Left lung (tissue), 10 donors: Measurements from ENCODE around the gene NCAPG2. TPM values are rescaled to one million over a fixed set of nuclear protein-coding genes. Genes with fewer than 3 reads are reported as not detected.

Source experiments
- ATAC-seq: fragments of 200-7000 bp; cut with Tn5 transposase; one replicate; pipeline ENCODE4 v1.9.1; 2020; ENCODE audit warnings: moderate library complexity
- DNase-seq, 4 donors: peaks; one replicate each; pipeline ENCODE4 v3.0.0-alpha.2; 2013 to 2020
- H3K27ac ChIP-seq, 2 donors: fragments of 200-600 bp; sonication (generic) in 1 of 2; one replicate each; pipeline versions ENCODE4 v1.5.0 to v1.8.0; 2020 to 2021
- H3K27me3 ChIP-seq, 2 donors: fragments of 200-600 bp; sonication (generic) in 1 of 2; one replicate each; pipeline versions ENCODE4 v1.5.0 to v1.8.0; 2020 to 2021
- H3K36me3 ChIP-seq, 2 donors: fragments of 200-600 bp; sonication (generic) in 1 of 2; one replicate each; pipeline versions ENCODE4 v1.5.0 to v1.8.0; 2020 to 2021
- H3K4me1 ChIP-seq, 2 donors: fragments of 200-600 bp; one replicate each; pipeline ENCODE4 v1.8.0; 2021
- H3K4me3 ChIP-seq, 2 donors: fragments of 200-600 bp; sonication (generic) in 1 of 2; one replicate each; pipeline versions ENCODE4 v1.5.0 to v1.8.0; 2020 to 2021; ENCODE audit warnings: mild to moderate bottlenecking in 1 of 2
- H3K9me3 ChIP-seq, 2 donors: fragments of 200-600 bp; sonication (generic) in 1 of 2; one replicate each; pipeline versions ENCODE4 v1.5.0 to v1.8.0; 2020 to 2021
- CTCF ChIP-seq, 2 donors: fragments of 200-600 bp; sonication (generic) in 1 of 2; IDR thresholded peaks; one replicate each; pipeline versions ENCODE4 v1.5.0 to v1.8.0; 2021; ENCODE audit warnings: antibody characterized with exemption in 2 of 2
- intact Hi-C, 2 donors: fragments of 100-400 bp; cut with DNase I; formaldehyde crosslinking; loops; one replicate each; pipeline versions ENCODE4 v1.11.2 to v1.14.2; 2022
- polyA plus RNA-seq, 6 donors: library from polyadenylated mRNA; unstranded; fragments of 120-200 nt; gene quantifications; one replicate each; pipeline ENCODE4 v1.2.1, GENCODE V29; 2013; ENCODE audit not compliant: insufficient read length in 6 of 6
- total RNA-seq, 2 donors: library from RNA; stranded (reverse); fragmentation: NEBNext Ultra II Directional; extraction: Animal tissue kit (Norgen Biotek cat#: 25700); gene quantifications; one replicate each; pipeline ENCODE4 v1.2.1, GENCODE V29; 2021
- donor health status: DM: no; HTN: yes; CAD: no.
- donor health status: DM: no; HTN: no; CAD: no.

The NCAPG2 gene
- total and polyA plus RNA-seq, 8 donors: 13.5 to 42.7 (median 24.6) TPM

- Histone ChIP-seq H3K4me1 (peaks cover 0 to 19% of the 10 kb centered on the region in 2 donors), H3K27me3 (peaks cover 27 to 76% of the 10 kb centered on the region in 2 donors), H3K9me3 (no peaks in the 10 kb centered on the region), H3K4me3 (peak overlapping the region in 1 of 2 donors; percentile 16), H3K27ac (no peak overlapping the region), H3K36me3 (no peaks in the 10 kb centered on the region)
- ATAC-seq (no peak), DNase-seq (peak in 1 of 4 donors; percentile 18)
- intact Hi-C loops: no loop called here
- no peak for TF ChIP-seq CTCF (IDR thresholded peaks at IDR 0.05)
Measured at GRCh38 chr7:158586499-158587161, 118.0 kb downstream of the NCAPG2 start.

GRCh38 chr7:158585721-158586498 is 118.7 kb downstream of the NCAPG2 start:
- Histone ChIP-seq H3K9me3 (peaks cover 0 to 2% of the 10 kb centered on the region in 2 donors), H3K4me1 (peaks cover 0 to 19% of the 10 kb centered on the region in 2 donors), H3K27me3 (peaks cover 27 to 79% of the 10 kb centered on the region in 2 donors), H3K36me3 (no peaks in the 10 kb centered on the region), H3K4me3 (peak overlapping the region in 1 of 2 donors; percentile 16), H3K27ac (no peak overlapping the region)
- peak in 1 of 4 donors; percentile 8 for DNase-seq
- ATAC-seq: peak; percentile 59
- TF ChIP-seq CTCF (IDR thresholded peaks at IDR 0.05): no peak
- intact Hi-C loops: no loop called here

- intact Hi-C loops: no loop called here
- ATAC-seq (no peak), DNase-seq (no peak)
- H3K4me1 ChIP-seq: peaks cover 0 to 19% of the 10 kb centered on the region in 2 donors
- no peak overlapping the region for H3K27ac ChIP-seq
- H3K27me3 ChIP-seq: peaks cover 27 to 78% of the 10 kb centered on the region in 2 donors
- H3K4me3 ChIP-seq: no peak overlapping the region
- TF ChIP-seq CTCF (IDR thresholded peaks at IDR 0.05): no peak
- peaks cover 0 to 16% of the 10 kb centered on the region in 2 donors for H3K9me3 ChIP-seq
- H3K36me3 ChIP-seq: no peaks in the 10 kb centered on the region
Measured at GRCh38 chr7:158584407-158584806, 120.2 kb downstream of the NCAPG2 start.

GRCh38 chr7:158583810-158584209 is 120.8 kb downstream of the NCAPG2 start:
- no peak overlapping the region for H3K4me3 ChIP-seq
- no peak for ATAC-seq
- no peak overlapping the region for H3K27ac ChIP-seq
- H3K36me3 ChIP-seq: no peaks in the 10 kb centered on the region
- no peak for TF ChIP-seq CTCF (IDR thresholded peaks at IDR 0.05)
- intact Hi-C loops: no loop called here
- H3K9me3 ChIP-seq: peaks cover 0 to 19% of the 10 kb centered on the region in 2 donors
- peaks cover 27 to 72% of the 10 kb centered on the region in 2 donors for H3K27me3 ChIP-seq
- peaks cover 0 to 19% of the 10 kb centered on the region in 2 donors for H3K4me1 ChIP-seq
- DNase-seq: no peak

- Histone ChIP-seq H3K4me3 (no peak overlapping the region), H3K27ac (no peak overlapping the region), H3K36me3 (no peaks in the 10 kb centered on the region), H3K9me3 (peaks cover 0 to 19% of the 10 kb centered on the region in 2 donors), H3K27me3 (peaks cover 23 to 65% of the 10 kb centered on the region in 2 donors), H3K4me1 (peaks cover 0 to 19% of the 10 kb centered on the region in 2 donors)
- intact Hi-C loops: no loop called here
- no peak for TF ChIP-seq CTCF (IDR thresholded peaks at IDR 0.05)
- ATAC-seq (no peak), DNase-seq (no peak)
Measured at GRCh38 chr7:158583143-158583542, 121.5 kb downstream of the NCAPG2 start.
